Middle frontal gyrus (tissue), 1 donor: ENCODE measurements around the gene MLH3.
"Not testable (repeated sequence)": the region's sequence is repeated elsewhere in the genome, so short reads cannot be mapped to it uniquely, and the experiment has no call there.

ENCODE experiments used
- DNase-seq: peaks from one replicate; pipeline ENCODE4 v3.0.0-alpha.2; 2015; ENCODE audit warnings: low spot score; ENCODE audit errors: extremely low spot score

Gene MLH3

GRCh38 chr14:75030147-75030546, 21.1 kb downstream of the MLH3 start:
- DNase-seq, result no peak

- DNase-seq, result no peak
These were observed 25.4 kb downstream of the MLH3 start for GRCh38 chr14:75025876-75026275.

GRCh38 chr14:75025082-75025481, 26.2 kb downstream of the MLH3 start:
- no peak for DNase-seq

GRCh38 chr14:75023108-75023507, 28.2 kb downstream of the MLH3 start:
- no peak for DNase-seq

GRCh38 chr14:75022655-75023054, 28.6 kb downstream of the MLH3 start:
- DNase-seq, result no peak

DNA sequence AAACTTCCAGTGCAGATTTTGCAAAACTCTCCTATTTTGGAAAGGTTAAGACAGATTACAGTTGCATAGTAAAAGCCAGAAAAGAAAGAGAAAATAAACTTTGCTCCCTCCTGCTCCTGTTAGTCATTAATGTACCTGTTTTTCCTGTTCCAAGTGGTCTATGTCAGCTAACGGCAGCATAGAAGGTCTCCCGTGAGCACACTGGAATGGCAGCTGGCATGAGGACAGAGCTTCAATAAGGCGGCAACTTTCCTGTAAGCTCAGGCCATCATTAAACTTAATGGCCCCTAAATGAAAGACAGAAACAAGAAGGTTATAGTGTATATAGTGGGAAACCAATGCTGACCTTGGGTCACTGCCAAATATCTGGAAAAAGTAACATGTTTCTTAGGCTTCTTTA, 32.6 kb downstream of the MLH3 start:
- no peak for DNase-seq

DNA sequence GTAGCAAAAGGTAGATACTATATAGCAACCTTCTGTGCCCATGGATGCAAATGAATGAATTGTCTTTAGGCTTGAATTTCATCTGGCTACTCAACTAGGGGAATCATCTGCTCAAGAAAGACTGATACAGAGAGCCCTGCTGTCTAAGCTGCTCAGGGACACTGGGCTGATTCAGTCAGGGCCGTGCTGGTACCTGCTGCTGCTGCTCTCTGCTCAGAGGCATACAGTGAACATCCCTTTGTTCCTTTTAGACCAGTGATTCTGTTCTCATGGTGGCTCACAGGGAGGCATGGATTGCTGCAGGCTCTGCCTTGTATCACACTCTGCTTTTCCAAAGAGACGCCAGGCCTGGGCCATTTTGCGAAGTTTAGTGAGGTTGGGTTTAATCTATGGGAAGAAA, 34.5 kb downstream of the MLH3 start:
- DNase-seq, result no peak

GRCh38 chr14:75015496-75015895, 35.8 kb downstream of the MLH3 start:
- DNase-seq, result no peak

GRCh38 chr14:75013290-75013689, 38.0 kb downstream of the MLH3 start:
- DNase-seq, result no peak

GRCh38 chr14:75011356-75011994, 39.8 kb downstream of the MLH3 start:
- DNase-seq, result no peak

- no peak for DNase-seq
These were observed 40.7 kb downstream of the MLH3 start for GRCh38 chr14:75010472-75011093.

DNA sequence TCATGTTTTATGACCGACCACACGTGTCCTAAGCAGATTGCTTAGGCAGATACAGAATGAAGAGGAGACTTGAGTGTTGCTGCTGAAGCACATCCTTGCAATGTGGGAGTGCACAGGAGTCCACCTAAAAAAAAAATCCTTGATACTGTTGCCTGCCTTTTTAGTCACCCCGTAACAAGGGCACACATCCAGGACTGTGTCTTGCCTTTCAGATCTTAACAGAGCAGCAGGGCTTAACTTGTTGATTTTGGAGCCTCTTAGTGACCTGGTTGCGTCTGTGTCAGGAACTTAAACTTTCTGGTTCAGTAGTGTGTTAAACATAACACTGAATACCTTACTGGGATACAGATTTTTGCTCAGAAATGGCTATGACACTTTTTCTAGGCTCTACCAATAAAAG, 42.1 kb downstream of the MLH3 start:
- DNase-seq, result no peak

DNA sequence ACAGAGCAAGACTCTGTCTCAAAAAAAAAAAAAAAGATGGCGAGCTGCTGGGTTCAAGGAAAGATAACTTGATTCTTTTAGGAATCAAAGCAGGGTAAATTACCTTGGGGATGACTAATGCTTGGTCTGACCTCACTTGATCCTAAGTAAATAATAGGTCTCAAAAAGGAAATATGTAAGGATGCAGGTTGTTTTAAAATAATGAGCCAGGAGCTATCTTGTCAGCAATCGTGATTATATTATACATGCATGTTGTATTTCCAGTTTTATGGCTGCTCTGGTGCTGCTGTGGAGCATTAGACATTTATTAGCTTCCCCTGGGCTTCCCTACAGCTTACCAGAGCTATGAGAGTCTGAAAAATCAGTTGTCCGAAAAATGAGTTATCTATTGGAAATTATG, 45.9 kb downstream of the MLH3 start:
- no peak for DNase-seq

DNA sequence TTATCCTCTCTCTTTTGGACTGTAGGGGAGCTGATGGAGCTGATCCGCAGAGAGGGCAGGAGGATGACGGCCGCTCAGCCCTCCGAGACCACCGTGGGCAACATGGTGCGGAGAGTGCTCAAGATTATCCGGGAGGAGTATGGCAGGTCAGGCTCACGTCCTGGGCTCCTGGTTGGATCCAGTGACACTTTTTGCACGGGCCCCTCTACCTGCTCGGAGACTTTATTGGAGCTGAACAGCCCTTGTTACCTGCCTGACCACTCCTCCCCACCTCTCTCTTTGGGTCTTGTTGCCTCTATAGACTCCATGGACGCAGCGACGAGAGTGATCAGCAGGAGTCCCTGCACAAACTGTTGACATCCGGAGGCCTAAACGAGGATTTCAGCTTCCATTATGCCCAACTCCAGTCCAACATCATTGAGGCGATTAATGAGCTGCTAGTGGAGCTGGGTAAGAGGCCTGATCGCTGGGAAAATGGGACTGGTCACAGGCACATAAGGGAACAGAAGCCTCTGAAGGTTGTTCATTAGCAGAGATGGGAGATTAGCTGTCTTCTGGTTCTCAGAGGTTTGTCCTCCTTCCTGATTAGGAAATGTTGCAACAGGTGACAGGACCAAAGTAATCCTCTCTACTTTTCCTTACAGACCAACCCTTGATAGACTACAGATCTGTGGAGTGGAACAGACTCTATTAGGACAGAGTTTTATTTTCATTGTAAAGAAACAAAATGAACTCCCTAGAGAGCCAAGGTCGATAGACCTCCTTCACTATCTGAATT, 47.8 kb downstream of the MLH3 start:
- DNase-seq, result no peak

DNA sequence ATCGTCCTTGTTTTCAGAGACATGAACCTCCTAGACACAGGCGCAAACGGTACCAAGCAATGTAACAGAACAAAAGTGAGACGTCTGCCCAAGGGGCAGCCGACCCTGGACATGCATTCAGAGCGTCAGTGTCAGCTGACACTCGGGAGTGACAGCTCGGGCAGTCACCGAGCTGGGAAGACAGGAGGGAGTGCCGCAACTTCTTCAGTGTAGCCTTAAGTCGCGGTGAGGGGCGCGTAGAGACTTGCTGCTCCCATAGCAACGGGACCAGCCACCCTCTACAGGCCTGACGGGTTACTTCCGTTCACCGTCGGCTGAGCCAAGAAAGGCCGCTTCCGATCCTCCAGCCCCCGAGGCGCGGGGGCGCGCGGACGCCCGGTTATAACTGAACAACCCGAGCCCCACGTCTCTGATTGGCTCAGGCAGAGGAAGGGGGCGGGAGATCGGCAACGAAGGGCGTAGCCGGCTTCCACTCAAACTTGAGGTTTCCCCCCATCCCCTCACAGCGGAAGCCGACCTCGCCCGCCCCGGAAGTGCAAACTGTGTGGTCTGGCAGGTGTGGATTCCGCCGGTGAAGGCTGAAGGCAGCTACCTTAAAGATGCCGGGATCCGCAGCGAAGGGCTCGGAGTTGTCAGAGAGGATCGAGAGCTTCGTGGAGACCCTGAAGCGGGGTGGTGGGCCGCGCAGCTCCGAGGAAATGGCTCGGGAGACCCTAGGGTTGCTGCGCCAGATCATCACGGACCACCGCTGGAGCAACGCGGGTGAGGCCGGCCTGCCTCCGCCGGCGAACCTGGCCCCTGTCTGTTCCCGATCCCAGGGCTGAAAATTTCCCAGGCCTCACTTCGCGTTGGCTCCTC, 48.6 kb downstream of the MLH3 start, which contains the start of gene EIF2B2:
Gene EIF2B2 (plus strand): TSS at position 530 of the 858 bp plus-strand sequence. CDS start 70 bp downstream, at position 600.
- peak; percentile 94 for DNase-seq

DNA sequence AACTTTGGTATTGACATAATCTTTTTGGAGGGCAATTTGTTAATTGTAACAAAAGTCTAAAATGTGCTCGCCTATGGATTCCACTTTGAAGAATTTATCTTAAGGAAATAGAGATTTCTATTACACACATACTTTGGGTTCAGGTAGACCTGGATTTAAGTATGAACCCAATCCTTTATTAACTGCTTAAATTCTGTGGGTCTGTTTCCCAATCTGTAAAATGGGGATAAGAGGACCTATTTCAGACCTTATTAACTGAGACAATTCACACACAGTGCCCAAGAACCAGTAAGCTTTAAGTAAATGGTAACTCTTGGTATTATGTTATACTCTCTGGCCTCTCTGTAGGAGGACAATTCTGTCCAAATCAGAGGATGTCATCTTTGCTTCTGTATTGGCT, 49.4 kb downstream of the MLH3 start:
- no peak for DNase-seq

- no peak for DNase-seq
These were observed 50.0 kb downstream of the MLH3 start for GRCh38 chr14:75001261-75001660.

DNA sequence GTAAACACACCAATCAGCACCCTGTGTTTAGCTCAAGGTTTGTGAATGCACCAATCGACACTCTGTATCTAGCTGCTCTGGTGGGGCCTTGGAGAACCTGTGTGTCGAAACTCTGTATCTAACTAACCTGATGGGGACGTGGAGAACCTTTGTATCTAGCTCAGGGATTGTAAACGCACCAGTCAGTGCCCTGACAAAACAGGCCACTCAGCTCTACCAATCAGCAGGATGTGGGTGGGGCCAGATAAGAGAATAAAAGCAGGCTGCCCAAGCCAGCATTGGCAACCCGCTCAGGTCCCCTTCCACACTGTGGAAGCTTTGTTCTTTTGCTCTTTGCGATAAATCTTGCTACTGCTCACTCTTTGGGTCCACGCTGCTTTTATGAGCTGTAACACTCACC, 55.5 kb downstream of the MLH3 start:
- DNase-seq, result not testable (repeated sequence)

DNA sequence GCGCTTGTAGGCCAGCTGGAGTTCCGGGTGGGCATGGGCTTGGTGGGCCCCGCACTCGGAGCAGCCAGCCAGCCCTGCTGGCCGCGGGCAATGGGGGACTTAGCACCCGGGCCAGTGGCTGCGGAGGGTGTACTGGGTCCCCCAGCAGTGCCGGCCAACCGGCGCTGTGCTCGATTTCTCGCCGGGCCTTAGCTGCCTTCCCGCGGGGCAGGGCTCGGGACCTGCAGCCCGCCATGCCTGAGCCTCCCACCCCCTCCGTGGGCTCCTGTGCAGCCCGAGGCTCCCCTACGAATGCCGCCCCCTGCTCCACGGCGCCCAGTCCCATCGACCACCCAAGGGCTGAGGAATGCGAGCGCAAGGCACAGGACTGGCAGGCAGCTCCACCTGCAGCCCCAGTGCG, 57.1 kb downstream of the MLH3 start:
- DNase-seq, result not testable (repeated sequence)

DNA sequence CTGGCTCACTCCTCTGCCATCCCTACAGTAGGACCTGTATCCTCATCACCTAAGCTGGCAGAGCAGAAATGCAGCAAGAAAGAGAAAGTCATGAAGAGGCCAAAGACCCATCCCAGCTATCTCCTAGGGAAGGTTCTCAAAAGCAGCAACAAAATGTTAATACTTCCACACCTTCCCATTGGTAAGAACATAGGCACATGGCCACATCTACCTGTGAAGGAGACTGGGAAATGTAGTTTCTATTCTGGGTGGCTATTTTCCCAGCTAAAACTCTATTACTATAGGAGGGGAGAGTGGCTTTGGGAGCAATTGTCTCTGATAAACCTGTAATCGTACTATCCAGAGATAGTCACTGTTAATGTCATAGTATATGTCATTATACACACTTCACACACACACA, 62.3 kb downstream of the MLH3 start:
- no peak for DNase-seq

GRCh38 chr14:74988131-74988530, 63.1 kb downstream of the MLH3 start:
- no peak for DNase-seq

GRCh38 chr14:74985806-74986205, 65.5 kb downstream of the MLH3 start:
- no peak for DNase-seq
